OCI-LY3 (cell line): ENCODE data around the gene KIF3B.

Experiments used
- H2AFZ ChIP-seq: fragments of 200-600, 300-600 bp; shearing (Covaris generic); 2 replicates; pipeline ENCODE4 v1.6.0; 2014; ENCODE audit warnings: antibody characterized with exemption, low read depth, low read length
- H3K27ac ChIP-seq: fragments of 200-600, 300-600 bp; sonication (generic); 2 replicates; pipeline ENCODE4 v1.5.1; 2014; ENCODE audit warnings: mild to moderate bottlenecking, low read length, moderate library complexity, mixed read lengths
- H3K27me3 ChIP-seq: fragments of 200-600, 300-600 bp; sonication (generic); 2 replicates; pipeline ENCODE4 v1.6.1; 2014; ENCODE audit warnings: low read depth, low read length, mixed read lengths
- H3K36me3 ChIP-seq: fragments of 200-600, 300-600 bp; sonication (generic); replicated peaks from 2 replicates; pipeline ENCODE3; 2014; ENCODE audit warnings: low read depth, low read length, mixed read lengths
- H3K4me1 ChIP-seq: fragments of 300-600, 200-600 bp; sonication (generic); 2 replicates; pipeline ENCODE4 v1.6.1; 2014; ENCODE audit warnings: low read length, mixed read lengths
- H3K4me2 ChIP-seq: fragments of 200-600, 300-600 bp; sonication (generic); 2 replicates; pipeline ENCODE4 v1.6.1; 2014; ENCODE audit warnings: low read length, mixed read lengths
- H3K4me3 ChIP-seq: fragments of 300-600, 200-600 bp; sonication (generic); 2 replicates; pipeline ENCODE4 v1.5.1; 2014; ENCODE audit warnings: antibody characterized with exemption, mild to moderate bottlenecking, low read length, moderate library complexity
- H3K79me2 ChIP-seq: fragments of 300-600, 200-600 bp; shearing (Covaris generic); 2 replicates; pipeline ENCODE4 v1.6.1; 2014; ENCODE audit warnings: mild to moderate bottlenecking, low read length, mixed read lengths
- H3K9ac ChIP-seq: fragments of 300-600, 200-600 bp; shearing (Covaris generic); 2 replicates; pipeline ENCODE4 v1.6.0; 2014; ENCODE audit warnings: mild to moderate bottlenecking, low read length, moderate library complexity
- H3K9me3 ChIP-seq: fragments of 200-600, 300-600 bp; shearing (Covaris generic); 2 replicates; pipeline ENCODE4 v1.6.1; 2014; ENCODE audit warnings: low read length, mixed read lengths; ENCODE audit not compliant: insufficient read depth
- H4K20me1 ChIP-seq: fragments of 200-600, 300-600 bp; sonication (generic); 2 replicates; pipeline ENCODE4 v1.6.1; 2016; ENCODE audit warnings: low read length, mixed read lengths; ENCODE audit not compliant: insufficient read depth
- EZH2phosphoT487 ChIP-seq: fragments of 200-600 bp; shearing (Covaris generic); IDR thresholded peaks from 2 replicates; pipeline ENCODE4 v1.6.1; 2018; ENCODE audit warnings: antibody characterized with exemption, mixed run types, low read depth
- TF ChIP-seq, protein P1 (sequence below): fragments of 200-600, 300-600 bp; sonication (generic); IDR thresholded peaks from 2 replicates; pipeline ENCODE4 v1.5.1; 2014; ENCODE audit warnings: antibody characterized with exemption, low read length, low read depth

The KIF3B gene

DNA sequence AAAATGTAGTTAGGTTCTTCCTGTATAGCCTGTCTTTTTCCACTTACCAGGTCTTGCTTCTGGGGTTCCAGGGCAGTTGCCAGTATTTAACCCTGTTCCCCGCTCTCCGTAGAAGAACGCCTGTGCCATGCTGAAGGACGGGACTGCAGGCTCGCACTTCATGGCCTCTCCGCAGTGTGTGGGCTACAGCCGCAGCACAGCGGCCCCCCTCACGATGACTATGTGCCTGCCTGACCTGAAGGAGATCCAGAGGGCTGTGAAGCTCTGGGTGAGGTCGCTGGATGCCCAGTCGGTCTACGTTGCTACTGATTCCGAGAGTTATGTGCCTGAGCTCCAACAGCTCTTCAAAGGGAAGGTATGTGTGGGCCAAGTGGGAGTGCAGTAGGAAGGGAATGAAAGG is 46.7 kb upstream of the KIF3B start:
- H4K20me1 ChIP-seq = no peaks in the 10 kb centered on the region
- H3K79me2 ChIP-seq = no peaks in the 10 kb centered on the region
- no peak overlapping the region for H2AFZ ChIP-seq
- TF ChIP-seq, protein P1, sequence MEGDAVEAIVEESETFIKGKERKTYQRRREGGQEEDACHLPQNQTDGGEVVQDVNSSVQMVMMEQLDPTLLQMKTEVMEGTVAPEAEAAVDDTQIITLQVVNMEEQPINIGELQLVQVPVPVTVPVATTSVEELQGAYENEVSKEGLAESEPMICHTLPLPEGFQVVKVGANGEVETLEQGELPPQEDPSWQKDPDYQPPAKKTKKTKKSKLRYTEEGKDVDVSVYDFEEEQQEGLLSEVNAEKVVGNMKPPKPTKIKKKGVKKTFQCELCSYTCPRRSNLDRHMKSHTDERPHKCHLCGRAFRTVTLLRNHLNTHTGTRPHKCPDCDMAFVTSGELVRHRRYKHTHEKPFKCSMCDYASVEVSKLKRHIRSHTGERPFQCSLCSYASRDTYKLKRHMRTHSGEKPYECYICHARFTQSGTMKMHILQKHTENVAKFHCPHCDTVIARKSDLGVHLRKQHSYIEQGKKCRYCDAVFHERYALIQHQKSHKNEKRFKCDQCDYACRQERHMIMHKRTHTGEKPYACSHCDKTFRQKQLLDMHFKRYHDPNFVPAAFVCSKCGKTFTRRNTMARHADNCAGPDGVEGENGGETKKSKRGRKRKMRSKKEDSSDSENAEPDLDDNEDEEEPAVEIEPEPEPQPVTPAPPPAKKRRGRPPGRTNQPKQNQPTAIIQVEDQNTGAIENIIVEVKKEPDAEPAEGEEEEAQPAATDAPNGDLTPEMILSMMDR = no peak
- TF ChIP-seq EZH2phosphoT487 = no peak
- H3K27me3 ChIP-seq = no peaks in the 10 kb centered on the region
- no peak overlapping the region for H3K9ac ChIP-seq
- peaks cover 57% of the 10 kb centered on the region for H3K36me3 ChIP-seq
- H3K4me2 ChIP-seq = no peak overlapping the region
- H3K27ac ChIP-seq = no peak overlapping the region
- H3K4me3 ChIP-seq = no peak overlapping the region
- H3K4me1 ChIP-seq = no peaks in the 10 kb centered on the region
- no peaks in the 10 kb centered on the region for H3K9me3 ChIP-seq

DNA sequence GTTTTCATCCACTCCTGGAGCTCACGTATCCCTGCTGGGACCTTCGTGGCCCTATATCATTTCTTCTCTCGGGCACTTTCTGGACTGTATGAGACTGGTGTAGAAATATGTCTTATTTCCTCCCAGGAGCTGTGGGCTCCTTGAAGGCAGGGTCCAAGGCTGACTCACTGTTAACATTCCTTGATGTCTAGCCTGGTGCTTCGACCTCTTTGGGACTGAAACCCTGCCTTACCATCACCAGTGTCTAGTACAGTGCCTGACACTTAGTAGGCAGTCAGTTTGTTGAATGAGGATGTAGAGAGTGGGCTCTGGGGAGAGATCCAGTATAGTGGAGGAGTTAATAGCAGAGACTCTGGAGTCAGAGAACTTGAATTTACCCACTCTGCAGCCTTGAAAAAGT is 46.2 kb upstream of the KIF3B start:
- Histone ChIP-seq H3K9ac (no peak overlapping the region), H3K4me1 (no peaks in the 10 kb centered on the region), H3K27me3 (no peaks in the 10 kb centered on the region), H3K4me2 (no peak overlapping the region), H3K36me3 (peaks cover 59% of the 10 kb centered on the region), H3K4me3 (no peak overlapping the region), H2AFZ (no peak overlapping the region), H3K27ac (no peak overlapping the region), H3K79me2 (no peaks in the 10 kb centered on the region), H4K20me1 (no peaks in the 10 kb centered on the region), H3K9me3 (no peaks in the 10 kb centered on the region)
- TF ChIP-seq, protein P1 = no peak
- TF ChIP-seq EZH2phosphoT487 = no peak

DNA sequence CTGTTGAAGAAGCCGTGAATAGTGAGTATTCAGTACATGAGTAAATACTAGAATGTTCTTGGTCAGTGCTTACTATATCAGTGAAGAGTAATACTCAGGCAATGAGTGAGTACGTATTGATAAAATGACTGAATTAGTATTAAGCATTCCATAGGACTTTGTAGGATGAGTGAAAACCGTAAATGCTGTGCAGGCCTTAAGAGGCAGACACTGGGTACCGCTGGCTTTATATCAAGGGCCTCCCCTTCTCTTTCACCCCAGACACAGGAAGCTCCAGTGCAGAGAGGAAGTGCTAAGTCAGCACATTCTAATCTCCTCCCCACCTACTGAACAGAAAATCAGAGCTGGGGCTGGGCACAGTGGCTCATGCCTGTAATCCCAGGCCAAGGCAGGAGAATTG is 45.6 kb upstream of the KIF3B start:
- no peaks in the 10 kb centered on the region for H3K9me3 ChIP-seq
- no peaks in the 10 kb centered on the region for H3K79me2 ChIP-seq
- H3K27me3 ChIP-seq = no peaks in the 10 kb centered on the region
- H3K36me3 ChIP-seq = peaks cover 63% of the 10 kb centered on the region
- H3K9ac ChIP-seq = no peak overlapping the region
- no peak overlapping the region for H3K4me2 ChIP-seq
- H3K4me3 ChIP-seq = no peak overlapping the region
- no peaks in the 10 kb centered on the region for H4K20me1 ChIP-seq
- H3K27ac ChIP-seq = no peak overlapping the region
- TF ChIP-seq EZH2phosphoT487 = no peak
- TF ChIP-seq, protein P1 = no peak
- no peak overlapping the region for H2AFZ ChIP-seq
- H3K4me1 ChIP-seq = no peaks in the 10 kb centered on the region

DNA sequence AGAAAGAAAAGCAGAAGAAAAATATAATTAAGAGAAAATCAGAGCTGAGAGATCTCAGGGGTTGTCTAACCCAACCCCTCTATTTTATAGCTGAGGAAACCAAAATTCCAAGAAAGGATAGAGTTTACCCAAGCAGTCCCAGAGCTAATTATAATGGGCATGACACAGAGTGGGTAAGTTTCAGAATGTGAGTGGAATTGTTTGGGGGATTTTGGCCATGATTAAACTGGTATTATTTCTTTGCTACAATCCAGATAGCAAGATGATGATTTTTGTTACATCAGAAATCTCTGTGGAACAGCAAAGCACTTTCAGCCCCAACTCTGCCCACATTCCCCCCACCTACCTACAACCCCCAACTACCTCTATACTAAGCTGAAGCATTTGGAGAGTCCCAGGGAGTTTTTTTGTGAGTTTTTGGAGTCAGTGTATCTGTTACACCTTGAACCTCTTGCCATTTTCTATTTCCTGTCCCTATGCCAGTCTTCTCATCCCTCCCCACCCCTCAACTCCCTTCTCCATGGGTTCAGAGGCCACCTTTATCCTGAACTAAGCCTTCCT is 45.0 kb upstream of the KIF3B start:
- H3K4me3 ChIP-seq = no peak overlapping the region
- no peak overlapping the region for H3K27ac ChIP-seq
- no peak overlapping the region for H3K9ac ChIP-seq
- TF ChIP-seq EZH2phosphoT487 = no peak
- TF ChIP-seq, protein P1 = no peak
- H3K9me3 ChIP-seq = no peaks in the 10 kb centered on the region
- no peak overlapping the region for H2AFZ ChIP-seq
- H3K79me2 ChIP-seq = no peaks in the 10 kb centered on the region
- H3K4me2 ChIP-seq = no peak overlapping the region
- H4K20me1 ChIP-seq = no peaks in the 10 kb centered on the region
- no peaks in the 10 kb centered on the region for H3K27me3 ChIP-seq
- H3K4me1 ChIP-seq = no peaks in the 10 kb centered on the region
- peaks cover 68% of the 10 kb centered on the region for H3K36me3 ChIP-seq
